Measurements from ENCODE around the gene DCP1A. TPM values are rescaled to one million over a fixed set of nuclear protein-coding genes. Genes with fewer than 3 reads are reported as not detected.

DCP1A gene
- total RNA-seq, 1 donor from 2014 or later = 33.8 TPM

GRCh38 chr3:53244271-53244670, 103.1 kb downstream of the DCP1A start:
- Mint-ChIP-seq H3K27ac (no peak overlapping the region), H3K4me1 (ENCODE audit: low read depth) (peaks cover 4% of the 10 kb centered on the region), H3K36me3 (ENCODE audit: insufficient read depth) (peaks cover 12% of the 10 kb centered on the region), H3K4me3 (ENCODE audit: low read depth) (no peak overlapping the region), H3K27me3 (no peaks in the 10 kb centered on the region), H3K9me3 (ENCODE audit: low read depth) (no peaks in the 10 kb centered on the region)
- no peak for DNase-seq (ENCODE audit: low spot score, unreplicated experiment)
- no peak for TF ChIP-seq CTCF (IDR thresholded peaks at IDR 0.05; ENCODE audit: unreplicated experiment)

GRCh38 chr3:53243785-53244184, 103.6 kb downstream of the DCP1A start:
- TF ChIP-seq CTCF (IDR thresholded peaks at IDR 0.05; ENCODE audit: unreplicated experiment) = no peak
- peaks cover 4% of the 10 kb centered on the region for H3K4me1 Mint-ChIP-seq (ENCODE audit: low read depth)

GRCh38 chr3:53243165-53243564, 104.2 kb downstream of the DCP1A start:
- H3K9me3 Mint-ChIP-seq (ENCODE audit: low read depth) = no peaks in the 10 kb centered on the region
- TF ChIP-seq CTCF (IDR thresholded peaks at IDR 0.05; ENCODE audit: unreplicated experiment) = no peak
- DNase-seq (ENCODE audit: low spot score, unreplicated experiment) = no peak
- H3K27me3 Mint-ChIP-seq = no peaks in the 10 kb centered on the region
- H3K4me1 Mint-ChIP-seq (ENCODE audit: low read depth) = peaks cover 4% of the 10 kb centered on the region
- no peak overlapping the region for H3K4me3 Mint-ChIP-seq (ENCODE audit: low read depth)
- H3K27ac Mint-ChIP-seq = no peak overlapping the region
- H3K36me3 Mint-ChIP-seq (ENCODE audit: insufficient read depth) = peaks cover 14% of the 10 kb centered on the region

More at GRCh38 chr3:53243785-53244184, 103.6 kb downstream of the DCP1A start:
- H3K27me3 Mint-ChIP-seq = no peaks in the 10 kb centered on the region
- H3K9me3 Mint-ChIP-seq (ENCODE audit: low read depth) = no peaks in the 10 kb centered on the region
- H3K4me3 Mint-ChIP-seq (ENCODE audit: low read depth) = no peak overlapping the region
- peaks cover 14% of the 10 kb centered on the region for H3K36me3 Mint-ChIP-seq (ENCODE audit: insufficient read depth)
- DNase-seq (ENCODE audit: low spot score, unreplicated experiment) = no peak
- H3K27ac Mint-ChIP-seq = no peak overlapping the region

- no peak overlapping the region for H3K4me3 Mint-ChIP-seq (ENCODE audit: low read depth)
- H3K27me3 Mint-ChIP-seq = no peaks in the 10 kb centered on the region
- no peaks in the 10 kb centered on the region for H3K9me3 Mint-ChIP-seq (ENCODE audit: low read depth)
- DNase-seq (ENCODE audit: low spot score, unreplicated experiment) = no peak
- H3K36me3 Mint-ChIP-seq (ENCODE audit: insufficient read depth) = peaks cover 12% of the 10 kb centered on the region
- no peak for TF ChIP-seq CTCF (IDR thresholded peaks at IDR 0.05; ENCODE audit: unreplicated experiment)
- H3K27ac Mint-ChIP-seq = peak overlapping the region; percentile 59
- peaks cover 3% of the 10 kb centered on the region for H3K4me1 Mint-ChIP-seq (ENCODE audit: low read depth)
These were observed 104.7 kb downstream of the DCP1A start for GRCh38 chr3:53242642-53243041.

- H3K27me3 Mint-ChIP-seq = no peaks in the 10 kb centered on the region
- peaks cover 11% of the 10 kb centered on the region for H3K36me3 Mint-ChIP-seq (ENCODE audit: insufficient read depth)
- no peak for TF ChIP-seq CTCF (IDR thresholded peaks at IDR 0.05; ENCODE audit: unreplicated experiment)
- peak overlapping the region; percentile 59 for H3K27ac Mint-ChIP-seq
- no peak for DNase-seq (ENCODE audit: low spot score, unreplicated experiment)
- peaks cover 2% of the 10 kb centered on the region for H3K4me1 Mint-ChIP-seq (ENCODE audit: low read depth)
- no peak overlapping the region for H3K4me3 Mint-ChIP-seq (ENCODE audit: low read depth)
- H3K9me3 Mint-ChIP-seq (ENCODE audit: low read depth) = no peaks in the 10 kb centered on the region
These were observed 105.2 kb downstream of the DCP1A start for GRCh38 chr3:53242155-53242554.

Measured in progenitor cell of endocrine pancreas (in vitro differentiated cells).